G401.6 (cell line): ENCODE data around the gene TERT.
"Not testable (repeated sequence)": the region's sequence is repeated elsewhere in the genome, so short reads cannot be mapped to it uniquely, and the experiment has no call there.

Experiments
- FAIRE-seq: peaks from 2 replicates; lab custom pipeline; 2012; peaks lifted over from hg19 to GRCh38; lab: Jason Lieb, UNC

TERT gene

DNA sequence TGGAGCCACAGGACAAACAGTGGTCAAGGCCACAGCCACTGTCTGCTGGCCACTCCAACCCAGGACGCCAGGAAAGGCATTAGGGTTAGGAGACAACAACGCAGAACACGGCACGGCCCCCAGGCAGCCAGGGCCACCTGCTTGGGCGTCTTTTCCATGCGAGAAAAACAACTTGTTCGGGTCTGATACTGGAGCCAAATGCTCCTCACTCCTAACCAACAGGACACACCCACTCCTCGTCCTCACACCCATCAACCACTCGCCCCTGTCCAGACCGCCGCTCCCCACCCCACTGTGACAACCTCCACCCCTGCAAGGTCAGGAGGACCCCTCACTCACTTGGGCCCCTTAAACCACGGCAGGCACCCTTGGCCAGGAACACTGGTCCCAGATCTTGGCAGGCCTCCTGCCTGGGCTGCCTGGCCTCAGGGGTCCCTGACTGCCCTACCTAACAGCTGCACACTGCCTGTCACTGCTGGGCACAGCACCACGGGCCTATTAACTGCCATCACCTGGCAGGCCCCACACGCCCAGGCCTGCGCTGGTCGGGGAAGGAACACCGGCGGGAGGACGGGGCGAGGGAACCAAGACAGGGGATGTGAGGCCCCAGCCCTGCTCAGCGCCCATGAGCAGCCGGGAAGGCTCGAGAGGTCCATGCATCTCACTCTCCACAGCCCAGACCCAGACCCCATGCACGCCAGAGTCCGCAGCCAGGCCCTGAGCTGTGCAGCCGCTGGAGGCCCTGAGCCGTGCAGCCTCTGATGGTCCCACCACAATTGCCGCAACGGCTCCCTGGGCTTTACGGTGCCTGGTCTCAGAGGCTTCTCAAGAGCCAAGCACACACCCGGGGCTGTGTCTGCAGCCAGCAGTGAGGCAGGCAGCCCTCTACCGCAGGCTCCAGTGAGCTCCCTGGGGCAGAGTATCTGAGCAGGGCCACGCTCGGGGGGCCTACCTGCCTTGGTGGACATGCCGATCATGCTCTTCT, 36.3 kb upstream of the TERT start:
- no peak for FAIRE-seq

DNA sequence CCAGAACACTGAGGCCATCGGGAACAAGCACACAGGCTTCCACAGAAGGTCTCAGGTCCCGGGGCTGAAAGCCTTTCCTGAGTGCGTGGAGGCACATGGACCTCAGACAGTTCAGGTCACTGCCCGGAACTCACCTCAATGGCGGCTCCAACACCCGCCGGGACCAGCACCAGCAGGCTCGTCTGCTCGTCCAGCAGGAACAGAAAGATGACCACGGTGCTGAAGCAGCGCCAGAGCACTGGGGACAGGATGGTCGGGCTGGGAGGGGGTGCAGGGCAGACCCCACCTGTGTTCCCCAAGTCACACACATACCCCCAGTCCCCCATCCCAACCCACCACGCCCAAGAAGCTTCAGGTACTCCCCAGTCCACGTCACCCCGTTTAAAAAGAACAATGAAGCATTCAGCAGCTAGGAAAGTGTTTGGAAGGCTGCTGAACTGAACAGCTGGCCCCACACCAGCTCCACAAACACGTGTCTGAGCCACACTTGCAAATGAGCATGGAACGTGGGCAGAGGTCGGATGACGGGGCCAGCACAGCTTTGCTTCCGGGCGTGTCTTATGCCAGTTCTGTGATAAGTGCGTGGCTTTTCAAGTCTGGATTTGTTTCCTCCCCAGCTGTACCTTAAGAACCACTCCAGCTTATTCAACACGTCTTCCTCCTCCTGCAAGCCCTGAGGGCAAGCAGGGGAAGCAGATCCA, 35.4 kb upstream of the TERT start:
- no peak for FAIRE-seq

DNA sequence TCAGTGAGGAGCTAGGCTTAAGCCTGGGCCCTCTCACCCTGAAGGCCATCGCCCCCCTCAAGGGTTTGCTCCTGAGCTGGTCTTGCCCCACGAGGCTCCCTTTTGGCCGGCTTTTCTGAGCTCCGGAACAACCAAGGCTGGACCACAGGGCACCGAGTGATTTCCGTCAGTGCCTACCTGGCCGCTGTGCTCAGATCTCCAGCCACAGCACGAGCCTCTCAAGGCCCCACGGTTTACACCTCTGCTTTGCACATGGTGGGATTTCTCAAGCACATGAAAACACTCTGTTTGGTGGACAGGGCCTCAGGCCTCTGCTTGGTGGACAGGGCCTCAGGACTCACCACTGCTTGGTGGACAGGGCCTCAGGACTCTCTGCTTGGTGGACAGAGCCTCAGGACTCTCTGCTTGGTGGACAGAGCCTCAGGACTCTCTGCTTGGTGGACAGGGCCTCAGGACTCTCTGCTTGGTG, 34.3 kb upstream of the TERT start:
- FAIRE-seq = no peak

DNA sequence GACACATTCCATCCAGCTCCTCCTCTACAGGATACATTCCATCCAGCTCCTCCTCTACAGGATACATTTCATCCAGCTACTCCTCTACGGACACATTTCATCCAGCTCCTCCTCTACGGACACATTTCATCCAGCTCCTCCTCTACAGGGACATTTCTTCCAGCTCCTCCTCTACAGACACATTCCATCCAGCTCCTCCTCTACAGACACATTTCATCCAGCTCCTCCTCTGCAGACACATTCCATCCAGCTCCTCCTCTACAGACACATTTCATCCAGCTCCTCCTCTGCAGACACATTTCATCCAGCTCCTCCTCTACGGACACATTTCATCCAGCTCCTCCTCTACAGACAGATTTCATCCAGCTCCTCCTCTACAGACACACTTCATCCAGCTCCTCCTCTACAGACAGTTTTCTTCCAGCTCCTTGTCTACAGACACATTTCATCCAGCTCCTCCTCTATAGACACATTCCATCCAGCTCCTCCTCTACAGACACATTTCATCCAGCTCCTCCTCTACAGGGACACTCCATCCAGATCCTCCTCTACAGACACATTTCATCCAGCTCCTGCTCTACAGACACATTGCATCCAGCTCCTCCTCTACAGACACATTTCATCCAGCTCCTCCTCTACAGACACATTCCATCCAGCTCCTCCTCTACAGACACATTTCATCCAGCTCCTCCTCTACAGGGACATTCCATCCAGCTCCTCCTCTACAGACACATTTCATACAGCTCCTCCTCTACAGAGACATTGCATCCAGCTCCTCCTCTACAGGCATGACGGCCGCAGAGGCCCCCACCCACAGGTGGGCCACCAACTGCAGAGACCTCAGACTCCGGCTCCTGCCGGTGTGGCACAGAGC, 33.6 kb upstream of the TERT start:
- peak; percentile 95 for FAIRE-seq

DNA sequence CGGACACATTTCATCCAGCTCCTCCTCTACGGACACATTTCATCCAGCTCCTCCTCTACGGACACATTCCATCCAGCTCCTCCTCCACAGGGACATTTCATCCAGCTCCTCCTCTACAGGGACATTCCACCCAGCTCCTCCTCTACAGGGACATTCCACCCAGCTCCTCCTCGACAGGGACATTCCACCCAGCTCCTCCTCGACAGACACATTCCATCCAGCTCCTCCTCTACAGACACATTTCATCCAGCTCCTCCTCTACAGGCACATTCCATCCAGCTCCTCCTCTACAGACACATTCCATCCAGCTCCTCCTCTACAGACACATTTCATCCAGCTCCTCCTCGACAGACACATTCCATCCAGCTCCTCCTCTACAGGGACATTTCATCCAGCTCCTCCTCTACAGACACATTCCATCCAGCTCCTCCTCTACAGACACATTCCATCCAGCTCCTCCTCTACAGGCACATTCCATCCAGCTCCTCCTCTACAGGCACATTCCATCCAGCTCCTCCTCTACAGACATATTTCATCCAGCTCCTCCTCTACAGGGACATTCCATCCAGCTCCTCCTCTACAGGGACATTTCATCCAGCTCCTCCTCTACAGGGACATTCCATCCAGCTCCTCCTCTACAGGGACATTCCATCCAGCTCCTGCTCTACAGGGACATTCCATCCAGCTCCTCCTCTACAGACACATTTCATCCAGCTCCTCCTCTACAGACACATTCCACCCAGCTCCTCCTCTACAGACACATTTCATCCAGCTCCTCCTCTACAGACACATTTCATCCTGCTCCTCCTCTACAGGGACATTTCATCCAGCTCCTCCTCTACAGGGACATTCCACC, 32.3 kb upstream of the TERT start:
- peak; percentile 100 for FAIRE-seq

DNA sequence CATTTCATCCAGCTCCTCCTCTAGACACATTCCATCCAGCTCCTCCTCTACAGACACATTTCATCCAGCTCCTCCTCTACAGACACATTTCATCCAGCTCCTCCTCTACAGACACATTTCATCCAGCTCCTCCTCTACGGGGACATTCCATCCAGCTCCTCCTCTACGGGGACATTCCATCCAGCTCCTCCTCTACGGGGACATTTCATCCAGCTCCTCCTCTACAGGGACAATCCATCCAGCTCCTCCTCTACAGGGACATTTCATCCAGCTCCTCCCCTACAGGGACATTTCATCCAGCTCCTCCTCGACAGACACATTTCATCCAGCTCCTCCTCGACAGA, 31.6 kb upstream of the TERT start:
- not testable (repeated sequence) for FAIRE-seq

DNA sequence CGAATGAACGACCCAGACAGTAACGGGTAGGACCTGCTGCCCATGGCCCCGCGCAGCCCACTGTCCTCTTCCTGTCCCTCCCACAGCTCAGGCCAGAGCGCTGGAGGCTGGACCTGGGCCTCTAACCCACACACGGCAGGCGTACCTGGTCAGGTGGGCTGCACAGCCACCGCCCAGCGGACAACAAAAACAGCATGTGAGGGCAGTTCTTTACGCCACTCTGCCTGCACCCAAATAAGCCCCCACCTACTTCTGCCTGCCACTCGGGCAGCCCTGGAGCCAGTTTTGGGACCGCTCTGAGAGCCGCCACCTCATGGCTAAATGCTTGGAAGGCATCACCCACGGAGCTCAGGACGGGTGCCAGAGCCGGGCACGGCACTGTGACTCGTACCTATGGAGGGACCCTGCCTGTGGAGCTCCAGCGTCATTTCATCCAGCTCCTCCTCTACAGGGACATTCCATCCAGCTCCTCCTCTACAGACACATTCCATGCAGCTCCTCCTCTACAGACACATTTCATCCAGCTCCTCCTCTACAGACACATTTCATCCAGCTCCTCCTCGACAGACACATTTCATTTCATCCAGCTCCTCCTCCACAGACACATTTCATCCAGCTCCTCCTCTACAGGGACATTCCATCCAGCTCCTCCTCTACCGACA, 31.1 kb upstream of the TERT start:
- no peak for FAIRE-seq

DNA sequence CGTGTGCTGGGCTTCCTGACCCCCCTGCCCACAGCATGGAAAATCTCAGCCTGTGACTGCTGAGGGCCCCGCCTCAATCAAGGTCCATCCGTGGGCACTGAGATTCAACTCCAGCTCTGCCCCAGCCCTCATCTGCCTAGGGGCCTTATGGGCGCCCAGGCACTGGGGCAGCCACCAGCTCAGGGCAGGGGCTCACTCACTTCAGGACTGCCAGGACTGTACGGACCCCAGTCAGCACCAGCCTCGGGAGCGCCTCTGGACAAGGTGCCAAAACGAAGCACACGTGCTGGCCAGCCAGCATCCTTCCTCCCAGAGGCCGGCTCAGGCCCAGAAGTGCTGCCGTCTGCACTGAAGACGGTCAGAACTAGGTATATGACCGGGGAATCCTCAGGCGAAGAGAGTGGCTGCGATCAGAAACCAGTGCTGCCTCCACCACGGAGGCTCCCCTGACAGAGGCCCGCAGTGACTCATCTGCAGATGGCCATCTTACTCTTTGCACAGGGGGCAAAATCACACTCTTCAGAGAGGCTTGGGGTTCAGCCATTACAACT, 30.4 kb upstream of the TERT start:
- no peak for FAIRE-seq

DNA sequence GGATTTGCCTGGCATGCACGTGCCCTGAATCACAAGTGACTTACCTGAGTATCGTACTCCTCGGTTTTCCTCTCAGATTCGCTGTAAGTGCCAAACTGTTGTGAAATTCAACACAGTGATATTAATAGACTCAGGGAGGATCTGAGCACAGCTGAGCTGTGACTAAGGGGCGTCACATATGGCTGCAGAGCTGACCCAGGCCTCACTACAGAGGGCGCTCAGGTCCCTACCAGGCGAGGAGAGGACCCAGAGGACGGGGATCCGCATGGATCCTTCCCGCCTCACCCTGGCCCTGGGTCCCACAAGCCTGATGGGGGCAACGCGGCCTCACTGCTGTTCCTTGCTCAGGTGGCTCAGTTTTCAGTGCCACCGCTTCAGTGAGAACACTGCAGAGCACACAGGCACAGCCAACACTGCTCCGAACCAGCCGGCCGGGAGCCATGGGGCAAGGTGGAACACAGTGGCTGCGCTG, 29.9 kb upstream of the TERT start:
- FAIRE-seq = no peak

DNA sequence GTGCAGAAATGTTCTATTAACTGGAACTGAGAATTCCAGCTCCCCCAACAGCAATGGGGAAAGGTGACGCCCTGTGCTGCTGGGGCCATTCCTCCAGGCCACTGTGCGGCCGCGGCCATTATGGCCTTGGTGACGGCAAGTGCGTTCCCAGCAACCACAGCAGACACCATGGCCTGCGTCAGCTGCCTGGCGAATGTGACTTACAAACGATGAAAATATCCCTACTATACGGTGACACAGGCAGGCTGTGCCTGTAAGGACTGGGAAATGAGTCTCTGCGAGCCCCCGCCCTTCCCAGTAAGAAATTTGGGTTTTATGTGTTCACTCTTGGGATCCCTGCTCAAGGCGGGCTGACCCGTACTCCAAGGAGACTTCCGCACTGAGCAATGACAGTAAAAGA, 29.4 kb upstream of the TERT start:
- no peak for FAIRE-seq

DNA sequence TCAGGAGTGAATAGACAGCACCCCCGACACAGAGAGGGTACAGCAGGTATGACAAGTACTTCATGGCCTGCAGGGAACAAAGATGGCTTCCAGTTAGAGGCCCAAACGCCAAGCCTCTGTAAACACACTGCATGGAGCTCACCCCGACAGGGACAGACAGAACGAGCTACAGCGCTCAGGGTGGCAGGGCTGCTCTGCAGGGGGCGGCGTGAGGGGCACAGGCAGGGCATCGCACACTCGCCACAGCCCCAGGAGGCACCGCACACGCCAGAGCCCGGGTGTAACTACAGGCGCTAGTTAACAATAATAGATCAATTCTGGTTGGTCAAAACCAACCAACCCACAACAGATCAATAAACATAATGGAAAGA, 28.9 kb upstream of the TERT start:
- no peak for FAIRE-seq

DNA sequence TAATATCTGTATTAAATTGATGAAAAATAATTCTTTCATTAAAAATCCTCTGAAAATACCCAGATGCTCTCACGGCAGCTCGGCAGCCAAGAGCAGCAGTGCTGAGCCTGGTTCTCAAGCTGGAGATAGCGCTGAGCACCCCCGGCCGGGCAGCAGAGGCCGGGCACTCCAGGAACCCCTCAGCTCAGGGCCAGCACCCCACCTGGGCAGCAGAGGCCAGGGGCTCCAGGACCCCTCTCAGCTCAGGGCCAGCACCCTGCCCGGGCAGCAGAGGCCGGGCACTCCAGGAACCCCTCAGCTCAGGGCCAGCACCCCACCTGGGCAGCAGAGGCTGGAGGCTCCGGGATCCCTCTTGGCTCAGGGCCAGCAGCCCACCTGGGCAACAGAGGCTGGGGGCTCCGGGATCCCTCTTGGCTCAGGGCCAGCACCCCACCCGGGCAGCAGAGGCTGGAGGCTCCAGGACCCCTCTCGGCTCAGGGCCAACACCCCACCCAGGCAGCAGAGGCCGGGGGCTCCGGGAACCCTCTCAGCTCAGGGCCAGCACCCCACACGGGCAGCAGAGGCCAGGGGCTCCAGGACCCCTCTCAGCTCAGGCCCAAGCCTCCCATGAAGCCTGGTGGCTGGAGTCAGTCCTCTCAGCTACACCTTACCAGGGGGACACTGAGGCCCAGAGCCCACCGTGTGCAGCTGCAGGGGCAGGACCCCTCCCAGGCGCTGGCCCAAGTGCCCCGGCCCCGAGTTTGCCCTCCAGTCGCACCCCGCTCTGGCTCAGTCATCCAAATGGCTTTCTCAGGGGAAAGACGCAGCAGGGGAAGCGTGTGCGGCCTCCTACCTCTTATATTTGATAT, 28.3 kb upstream of the TERT start:
- no peak for FAIRE-seq

DNA sequence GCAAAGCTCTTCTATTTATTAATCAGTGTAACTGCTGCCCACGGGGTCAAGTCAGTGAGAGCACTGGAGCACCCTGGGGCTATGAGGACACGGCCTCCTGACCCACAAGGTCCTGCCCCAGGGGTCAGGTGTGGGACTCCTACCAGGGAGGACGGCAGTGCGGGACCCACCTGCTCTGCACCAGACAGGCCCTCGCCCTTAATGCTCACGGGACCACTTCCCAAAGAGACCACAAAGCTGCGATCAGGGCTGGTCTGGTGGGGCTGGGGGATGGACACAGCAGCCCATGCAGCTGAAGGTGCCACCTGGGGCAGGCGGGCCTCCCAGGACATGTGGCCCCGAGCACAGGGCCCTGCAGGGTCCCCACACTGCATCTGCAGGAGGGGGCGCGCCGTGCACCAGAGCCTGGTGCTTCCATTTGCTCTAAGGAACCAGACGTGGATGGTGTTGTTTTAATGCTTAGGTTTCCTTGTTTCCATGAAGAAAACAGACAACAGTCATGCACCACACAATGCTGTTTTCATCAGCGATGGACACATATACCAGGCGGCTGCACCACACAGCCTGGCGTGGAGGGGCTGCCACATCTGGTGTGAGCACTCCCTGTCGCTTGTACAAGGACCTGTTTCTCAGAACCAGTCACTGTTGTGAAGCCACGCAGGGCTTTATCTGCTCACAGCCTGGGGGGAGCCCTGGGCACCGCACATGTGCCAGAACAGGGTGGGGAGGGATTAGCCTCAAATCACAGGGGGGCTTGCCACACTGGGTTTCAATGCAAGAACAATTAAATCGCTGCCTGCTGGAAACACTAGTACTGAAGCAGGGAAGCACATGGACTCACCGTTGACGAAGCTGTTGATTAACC, 27.4 kb upstream of the TERT start:
- no peak for FAIRE-seq

DNA sequence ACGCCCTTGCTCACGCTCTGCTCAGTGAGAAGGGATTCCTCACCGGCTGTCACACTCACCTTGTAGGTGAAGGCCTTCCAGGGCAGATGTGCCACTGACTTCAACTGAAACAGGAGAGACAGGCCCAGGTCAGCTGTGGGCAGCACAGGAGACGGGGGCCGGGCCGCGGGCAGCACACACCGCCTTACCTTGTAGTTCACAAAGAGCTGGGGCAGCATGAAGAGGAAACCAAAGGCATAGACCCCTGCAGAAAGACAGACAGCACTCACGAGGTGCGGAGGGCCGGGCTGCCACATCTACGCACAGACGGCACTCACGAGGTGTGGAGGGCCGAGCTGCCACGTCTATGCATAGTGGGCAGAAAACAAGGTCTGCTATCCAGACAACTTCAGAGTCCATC, 26.7 kb upstream of the TERT start:
- no peak for FAIRE-seq

DNA sequence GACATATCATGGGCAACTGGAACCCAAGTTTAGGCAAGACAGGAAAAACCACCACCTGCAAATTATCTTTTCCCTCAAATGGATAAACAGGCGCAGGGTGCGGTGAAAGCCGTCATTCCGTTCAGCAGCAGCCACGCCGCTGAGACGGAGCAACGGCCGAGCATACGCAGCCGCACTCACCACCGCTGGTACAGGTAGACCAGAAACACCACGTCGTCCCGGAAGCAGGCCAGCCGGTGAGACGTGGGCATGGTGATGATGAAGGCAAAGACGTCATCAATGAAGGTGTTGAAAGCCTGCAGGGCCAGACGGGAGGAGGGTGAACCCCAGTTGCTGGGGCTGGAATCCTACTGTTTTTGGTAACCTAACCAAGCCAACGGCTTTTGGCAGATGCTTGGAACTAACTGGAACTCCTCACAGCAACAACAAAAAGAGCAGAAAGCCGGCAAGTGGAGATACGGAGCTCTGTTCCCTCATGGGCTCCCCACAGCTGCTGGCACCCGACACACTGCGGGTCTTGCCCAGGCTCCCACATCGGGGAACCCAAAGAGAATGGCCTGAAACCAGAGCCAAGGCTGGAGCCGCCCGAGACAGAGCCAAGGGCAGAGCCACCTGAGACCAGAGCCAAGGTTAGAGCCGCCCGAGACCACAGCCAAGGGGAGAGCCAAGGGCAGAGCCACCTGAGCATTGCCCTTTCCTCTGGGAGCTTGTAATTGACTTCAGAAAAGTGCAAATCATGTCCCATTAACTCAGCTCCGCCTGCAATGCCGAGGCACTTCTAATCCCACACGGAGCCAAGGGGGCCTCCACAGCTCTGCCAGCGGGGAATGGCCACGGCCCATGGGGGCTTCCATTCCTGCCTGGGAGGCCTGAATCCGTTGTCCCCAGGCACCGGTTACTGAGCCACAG, 25.8 kb upstream of the TERT start:
- no peak for FAIRE-seq

DNA sequence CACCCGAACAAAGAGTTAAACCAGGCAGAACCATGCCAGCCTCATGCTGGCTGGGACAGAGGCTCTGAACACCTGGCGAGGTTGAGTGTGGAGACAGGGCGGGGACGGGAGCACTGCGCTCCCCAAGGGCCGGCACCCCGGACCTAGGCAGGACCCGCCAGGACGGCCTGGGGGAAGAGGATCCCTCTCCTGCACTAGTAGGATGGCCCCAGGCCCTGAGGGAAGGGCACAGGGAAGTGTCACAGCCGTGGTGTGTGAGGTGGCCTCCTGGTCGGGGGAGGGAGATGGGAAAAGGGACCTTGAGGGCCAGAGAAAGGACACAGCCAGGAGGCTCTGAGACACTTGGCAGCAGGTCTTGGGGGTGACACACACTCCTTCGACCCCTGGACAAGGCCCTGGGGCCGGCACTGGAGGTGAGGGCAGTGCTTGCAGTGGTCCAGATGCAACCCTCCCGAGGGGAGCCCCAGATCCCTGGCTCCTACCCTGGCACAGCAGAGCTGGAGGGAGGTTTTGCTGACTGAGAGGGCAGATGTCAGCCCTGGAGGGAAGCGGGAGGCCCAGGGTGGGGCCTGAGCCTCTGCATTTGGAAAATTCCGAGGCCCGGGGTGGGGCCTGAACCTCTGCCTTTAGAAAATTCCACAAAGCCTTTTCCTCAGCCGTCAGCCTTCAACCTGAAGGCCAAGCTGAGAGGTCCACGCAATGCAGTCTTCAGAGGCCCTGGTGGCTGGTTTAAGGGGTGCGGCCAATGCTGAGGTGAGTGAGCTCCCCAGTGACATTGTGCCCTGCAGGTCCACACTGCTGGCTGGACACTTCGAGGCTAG, 24.8 kb upstream of the TERT start:
- FAIRE-seq = no peak
